Measurements from ENCODE around the gene LAMTOR4.
A peak's percentile ranks its signal among the peaks of the same experiment; 100 is the strongest.

LAMTOR4 gene

DNA sequence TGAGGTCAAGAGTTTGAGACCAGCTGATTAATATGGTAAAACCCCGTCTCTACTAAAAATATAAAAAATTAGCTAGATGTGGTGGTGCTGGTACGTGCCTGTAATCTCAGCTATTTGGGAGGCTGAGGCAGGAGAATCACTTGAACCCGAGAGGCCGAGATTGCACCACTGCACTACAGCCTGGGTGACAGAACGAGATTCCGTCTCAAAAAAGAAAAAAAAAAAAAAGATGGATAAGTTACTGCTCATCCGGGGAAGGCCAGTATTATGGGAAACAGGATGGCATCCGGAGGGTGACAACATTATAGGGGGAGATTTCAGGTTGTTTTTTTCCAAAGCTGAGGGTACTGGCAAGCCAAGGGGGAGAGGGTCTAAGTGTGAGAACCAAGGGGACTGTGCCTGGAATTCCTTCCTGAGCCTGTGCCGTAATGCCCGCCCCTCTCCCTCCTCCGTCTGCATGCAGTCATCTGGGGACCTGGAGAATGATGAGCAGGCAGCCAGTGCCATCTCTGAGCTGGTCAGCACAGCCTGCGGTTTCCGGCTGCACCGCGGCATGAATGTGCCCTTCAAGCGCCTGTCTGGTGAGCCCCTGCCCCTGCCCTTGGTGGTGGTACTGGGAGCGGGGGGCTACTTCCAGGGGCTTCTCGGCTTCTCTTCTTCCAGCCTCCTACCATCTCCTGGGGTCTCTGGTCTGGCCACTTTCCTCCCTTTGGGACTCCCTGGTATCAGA is 4.4 kb downstream of the LAMTOR4 start:
- H3K4me3 ChIP-seq (replicated peaks in 1 of 2; ENCODE audit: low read depth in 2 of 2, low read length in 2 of 2), result no peak overlapping the region
- DNase-seq (ENCODE audit: low read depth in 2 of 2), result no peak
- TF ChIP-seq CTCF (IDR thresholded peaks at IDR 0.05; ENCODE audit: low read depth, low read length), result no peak

GRCh38 chr7:100153708-100154535 is 5.2 kb downstream of the LAMTOR4 start:
- no peak for DNase-seq (ENCODE audit: low read depth in 2 of 2)
- H3K4me3 ChIP-seq (replicated peaks in 1 of 2; ENCODE audit: low read depth in 2 of 2, low read length in 2 of 2), result no peak overlapping the region
- no peak for TF ChIP-seq CTCF (IDR thresholded peaks at IDR 0.05; ENCODE audit: low read depth, low read length)

DNA sequence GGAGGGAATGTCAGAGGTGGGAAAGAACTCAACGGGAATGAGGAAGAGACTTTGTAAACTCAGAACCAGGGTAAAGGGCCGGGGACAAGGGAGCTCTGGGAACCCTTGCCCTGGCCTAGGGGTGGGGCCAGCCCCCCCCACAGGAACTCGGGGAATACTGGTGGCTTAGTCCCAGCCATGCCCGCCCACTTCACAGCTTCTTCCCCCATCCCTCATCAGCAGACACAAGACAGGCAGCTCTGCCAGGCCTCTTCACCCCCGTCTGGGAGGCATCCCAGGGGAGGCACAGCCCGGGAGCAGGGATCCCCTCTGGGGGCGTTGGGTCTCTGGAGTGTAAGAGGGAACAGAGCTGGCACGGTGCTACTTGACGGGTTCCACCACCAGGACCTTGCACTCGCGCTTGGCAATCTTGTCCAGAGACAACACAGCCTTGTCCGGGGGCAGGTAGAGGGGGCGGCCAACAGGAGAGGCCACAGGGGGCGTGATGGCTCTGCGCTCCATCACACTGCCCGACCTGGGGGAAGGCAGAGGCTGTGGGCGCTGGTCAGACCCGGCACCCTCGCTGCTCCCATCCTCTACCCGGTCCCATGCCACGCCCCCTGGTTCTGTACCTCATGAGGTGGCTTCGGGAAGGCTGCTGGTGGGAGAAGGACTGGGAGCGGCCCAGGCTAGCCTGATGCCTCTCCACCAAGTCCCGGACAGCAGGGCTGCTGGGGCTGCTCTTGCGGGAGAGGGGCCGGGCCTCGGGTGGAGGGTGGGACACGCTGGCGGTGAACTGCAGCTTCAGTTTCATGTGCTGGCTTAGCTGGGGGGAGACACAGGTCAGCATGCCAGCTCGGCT is 6.2 kb downstream of the LAMTOR4 start:
- no peak for DNase-seq (ENCODE audit: low read depth in 2 of 2)

GRCh38 chr7:100155553-100156317 is 7.0 kb downstream of the LAMTOR4 start:
- TF ChIP-seq CTCF (IDR thresholded peaks at IDR 0.05; ENCODE audit: low read depth, low read length), result no peak
- no peak for DNase-seq (ENCODE audit: low read depth in 2 of 2)
- H3K4me3 ChIP-seq (replicated peaks in 1 of 2; ENCODE audit: low read depth in 2 of 2, low read length in 2 of 2), result no peak overlapping the region

More for the DNA sequence above, 6.2 kb downstream of the LAMTOR4 start:
- H3K4me3 ChIP-seq (replicated peaks in 1 of 2; ENCODE audit: low read depth in 2 of 2, low read length in 2 of 2), result no peak overlapping the region
- TF ChIP-seq CTCF (IDR thresholded peaks at IDR 0.05; ENCODE audit: low read depth, low read length), result no peak

DNA sequence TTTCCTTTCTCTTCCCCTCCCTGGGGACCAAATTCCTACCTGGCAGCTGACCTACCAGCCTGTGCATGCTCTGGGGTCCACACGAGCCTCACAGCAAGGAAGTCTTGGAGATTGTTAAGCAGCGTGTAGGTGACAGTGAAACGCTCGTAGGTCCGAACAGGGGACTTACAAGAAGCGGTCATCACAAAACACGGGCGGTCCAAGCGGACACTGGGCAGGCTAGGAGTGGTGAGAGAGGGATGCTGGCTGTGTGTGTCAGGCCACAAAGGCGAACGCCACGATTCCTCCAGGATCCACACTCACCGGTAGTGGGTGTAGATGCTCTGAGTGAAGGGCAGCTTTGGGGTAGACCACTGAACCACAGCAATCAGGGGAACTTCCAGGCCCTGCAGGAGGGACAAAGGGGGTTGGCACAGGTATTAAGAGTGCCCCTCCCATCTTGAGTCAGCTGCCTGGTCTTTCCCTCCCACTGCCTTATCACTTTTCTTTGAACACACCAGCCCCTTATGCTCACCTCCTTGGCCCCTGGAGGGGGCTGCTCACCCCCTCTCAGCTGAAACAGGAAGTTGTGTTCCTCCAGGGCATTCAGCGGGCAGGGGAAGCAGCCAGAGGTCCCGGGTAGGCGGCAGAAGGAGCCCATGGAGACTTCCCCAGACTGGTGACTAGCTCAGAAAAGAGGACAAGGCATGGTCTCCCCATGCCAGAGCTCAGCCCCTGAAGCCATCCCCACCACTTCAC is 7.8 kb downstream of the LAMTOR4 start:
- no peak overlapping the region for H3K4me3 ChIP-seq (replicated peaks in 1 of 2; ENCODE audit: low read depth in 2 of 2, low read length in 2 of 2)
- no peak for DNase-seq (ENCODE audit: low read depth in 2 of 2)
- TF ChIP-seq CTCF (IDR thresholded peaks at IDR 0.05; ENCODE audit: low read depth, low read length), result no peak

DNA sequence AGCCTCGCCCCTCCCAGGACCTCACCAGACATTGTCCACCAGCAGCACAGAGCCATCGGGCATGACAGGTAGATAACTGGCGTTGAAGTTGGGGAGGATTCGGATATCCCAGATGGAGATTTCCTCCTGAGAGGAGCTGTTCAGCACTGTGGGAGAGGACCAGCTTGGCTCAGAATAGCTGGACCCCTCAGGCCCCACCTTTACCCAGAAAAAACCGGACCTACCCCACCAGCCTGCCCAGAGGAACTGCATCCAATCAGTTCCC is 8.3 kb downstream of the LAMTOR4 start:
- TF ChIP-seq CTCF (IDR thresholded peaks at IDR 0.05; ENCODE audit: low read depth, low read length), result no peak
- H3K4me3 ChIP-seq (replicated peaks in 1 of 2; ENCODE audit: low read depth in 2 of 2, low read length in 2 of 2), result peak overlapping the region; percentile 65 to 71

More for the DNA sequence above, 8.3 kb downstream of the LAMTOR4 start:
- no peak for DNase-seq (ENCODE audit: low read depth in 2 of 2)

All from cardiac fibroblast (primary cell).